Measurements from ENCODE around the gene PRRX1. TPM values are rescaled to one million over a fixed set of nuclear protein-coding genes. Genes with fewer than 3 reads are reported as not detected.

PRRX1 gene
- total and polyA plus RNA-seq, 8 donors = 1.0 to 11.6 (median 2.3) TPM

DNA sequence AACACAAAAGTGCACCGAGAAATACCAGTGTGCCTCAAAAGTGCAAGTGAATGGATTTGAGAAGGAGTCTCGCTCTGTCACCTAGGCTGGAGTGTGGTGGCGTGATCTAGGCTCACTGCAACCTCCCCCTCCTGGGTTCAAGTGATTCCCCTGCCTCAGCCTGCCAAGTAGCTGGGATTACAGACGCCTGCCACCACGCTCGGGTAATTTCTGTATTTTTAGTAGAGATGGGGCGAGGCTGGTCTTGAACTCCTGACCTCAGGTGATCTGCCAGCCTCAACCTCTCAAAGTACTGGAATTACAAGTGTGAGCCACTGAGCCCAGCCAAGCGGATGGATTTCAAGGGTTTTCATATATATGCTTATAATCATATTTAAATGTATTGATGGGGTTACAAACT lies 35.8 kb downstream of the PRRX1 start:
- DNase-seq = no peak
- no peak for ATAC-seq
- TF ChIP-seq, protein P1, sequence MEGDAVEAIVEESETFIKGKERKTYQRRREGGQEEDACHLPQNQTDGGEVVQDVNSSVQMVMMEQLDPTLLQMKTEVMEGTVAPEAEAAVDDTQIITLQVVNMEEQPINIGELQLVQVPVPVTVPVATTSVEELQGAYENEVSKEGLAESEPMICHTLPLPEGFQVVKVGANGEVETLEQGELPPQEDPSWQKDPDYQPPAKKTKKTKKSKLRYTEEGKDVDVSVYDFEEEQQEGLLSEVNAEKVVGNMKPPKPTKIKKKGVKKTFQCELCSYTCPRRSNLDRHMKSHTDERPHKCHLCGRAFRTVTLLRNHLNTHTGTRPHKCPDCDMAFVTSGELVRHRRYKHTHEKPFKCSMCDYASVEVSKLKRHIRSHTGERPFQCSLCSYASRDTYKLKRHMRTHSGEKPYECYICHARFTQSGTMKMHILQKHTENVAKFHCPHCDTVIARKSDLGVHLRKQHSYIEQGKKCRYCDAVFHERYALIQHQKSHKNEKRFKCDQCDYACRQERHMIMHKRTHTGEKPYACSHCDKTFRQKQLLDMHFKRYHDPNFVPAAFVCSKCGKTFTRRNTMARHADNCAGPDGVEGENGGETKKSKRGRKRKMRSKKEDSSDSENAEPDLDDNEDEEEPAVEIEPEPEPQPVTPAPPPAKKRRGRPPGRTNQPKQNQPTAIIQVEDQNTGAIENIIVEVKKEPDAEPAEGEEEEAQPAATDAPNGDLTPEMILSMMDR (IDR thresholded peaks at IDR 0.05) = no peak
- intact Hi-C loops (cut with DNase I) = no loop called here
- H3K27me3 ChIP-seq = no peaks in the 10 kb centered on the region
- H3K4me3 ChIP-seq = no peak overlapping the region
- no peaks in the 10 kb centered on the region for H3K36me3 ChIP-seq
- H3K9me3 ChIP-seq = no peaks in the 10 kb centered on the region
- H3K27ac ChIP-seq = no peak overlapping the region
- H3K4me1 ChIP-seq = no peaks in the 10 kb centered on the region
- WGBS, 2 donors = 72 to 74% methylated on average over 8 of the region's 8 CpGs
- FAIRE-seq = no peak

DNA sequence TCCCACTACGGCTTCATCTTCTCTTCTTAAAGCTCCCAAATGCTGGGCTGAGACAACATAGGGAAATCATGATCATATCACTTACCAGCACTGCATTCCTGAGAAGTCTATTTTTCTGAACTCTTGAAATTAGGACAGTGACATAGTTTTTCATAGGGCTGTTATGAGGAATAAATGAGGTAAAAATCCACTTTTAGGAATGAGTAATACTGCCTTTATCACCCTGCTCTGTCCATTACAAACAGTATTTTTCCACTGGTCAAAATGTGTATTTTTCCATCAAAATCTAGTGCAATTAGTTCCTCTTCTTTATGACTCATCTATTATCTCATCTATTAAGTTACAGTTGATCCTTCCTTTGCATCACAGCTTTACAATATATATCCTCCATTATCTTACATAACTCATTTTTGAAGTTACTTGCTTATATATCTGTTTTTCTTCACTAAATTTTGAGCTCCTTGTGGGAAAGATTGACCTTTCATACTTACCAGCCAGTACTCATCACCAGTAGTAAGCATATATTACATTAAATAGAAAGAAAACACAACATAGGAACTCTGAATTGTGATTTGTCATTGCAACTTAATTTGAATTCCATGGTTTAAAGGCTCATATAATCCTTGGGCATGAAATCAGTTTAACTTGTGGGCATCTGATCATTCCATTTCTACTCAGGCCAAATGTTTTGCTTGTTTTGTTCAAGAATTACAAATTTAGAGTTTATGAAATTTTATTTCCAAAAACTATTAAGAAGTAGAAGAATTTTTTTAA lies 37.1 kb downstream of the PRRX1 start:
- Histone ChIP-seq H3K27ac (no peak overlapping the region), H3K4me1 (no peaks in the 10 kb centered on the region), H3K27me3 (no peaks in the 10 kb centered on the region), H3K9me3 (no peaks in the 10 kb centered on the region), H3K36me3 (no peaks in the 10 kb centered on the region), H3K4me3 (no peak overlapping the region)
- FAIRE-seq (no peak), ATAC-seq (no peak), DNase-seq (no peak)
- TF ChIP-seq, protein P1 (IDR thresholded peaks at IDR 0.05) = no peak
- WGBS, 2 donors = 74 to 89% methylated on average over 1 of the region's 1 CpG
- intact Hi-C loops (cut with DNase I) = no loop called here

DNA sequence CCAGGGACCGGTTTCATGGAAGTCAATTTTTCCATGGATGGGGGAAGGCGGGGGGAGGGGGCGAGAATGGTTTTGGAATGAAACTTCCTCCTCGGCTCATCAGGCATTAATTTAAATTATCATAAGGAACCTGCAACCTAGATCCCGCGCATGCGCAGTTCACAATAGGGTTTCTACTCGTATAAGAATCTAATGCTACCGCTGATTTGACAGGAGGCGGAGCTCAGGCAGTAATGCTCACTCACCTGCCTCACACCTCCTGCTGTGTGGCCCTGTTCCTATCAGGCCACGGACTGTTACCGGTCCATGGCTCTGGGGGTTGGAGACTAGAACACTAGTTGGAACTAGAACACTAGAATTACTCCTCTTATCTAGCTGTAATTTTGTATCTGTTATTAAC lies 38.0 kb downstream of the PRRX1 start:
- no peaks in the 10 kb centered on the region for H3K9me3 ChIP-seq
- no peaks in the 10 kb centered on the region for H3K27me3 ChIP-seq
- no peak overlapping the region for H3K4me3 ChIP-seq
- TF ChIP-seq, protein P1 (IDR thresholded peaks at IDR 0.05) = no peak
- FAIRE-seq (no peak), ATAC-seq (no peak), DNase-seq (no peak)
- H3K27ac ChIP-seq = no peak overlapping the region
- WGBS, 2 donors = 67 to 81% methylated on average over 12 of the region's 12 CpGs
- H3K36me3 ChIP-seq = no peaks in the 10 kb centered on the region
- no peaks in the 10 kb centered on the region for H3K4me1 ChIP-seq
- intact Hi-C loops (cut with DNase I) = no loop called here

DNA sequence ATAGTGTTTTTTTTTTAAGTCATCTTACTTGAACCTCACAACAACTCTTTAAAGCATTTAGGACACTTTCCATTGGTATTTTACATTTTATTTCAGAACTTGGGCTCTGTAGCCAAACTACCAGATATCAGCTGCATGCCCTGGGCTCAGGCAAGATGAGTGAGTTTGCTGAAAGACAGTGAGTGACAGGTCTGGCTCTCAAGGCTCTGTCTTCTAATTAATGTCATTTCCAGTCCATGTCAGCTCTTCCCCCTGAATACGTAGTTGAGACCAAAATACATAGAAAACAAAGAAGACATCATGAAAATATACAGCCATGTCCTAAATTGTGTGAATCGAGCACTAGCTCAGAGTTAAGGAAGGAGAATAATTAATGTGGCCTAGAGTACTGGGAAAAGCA lies 39.7 kb downstream of the PRRX1 start:
- Histone ChIP-seq H3K9me3 (no peaks in the 10 kb centered on the region), H3K27me3 (no peaks in the 10 kb centered on the region), H3K4me3 (no peak overlapping the region), H3K36me3 (no peaks in the 10 kb centered on the region), H3K27ac (no peak overlapping the region), H3K4me1 (no peaks in the 10 kb centered on the region)
- FAIRE-seq (no peak), ATAC-seq (no peak), DNase-seq (no peak)
- intact Hi-C loops (cut with DNase I) = no loop called here
- TF ChIP-seq, protein P1 (IDR thresholded peaks at IDR 0.05) = no peak
- 72 to 73% methylated on average over 2 of the region's 2 CpGs for WGBS, 2 donors

DNA sequence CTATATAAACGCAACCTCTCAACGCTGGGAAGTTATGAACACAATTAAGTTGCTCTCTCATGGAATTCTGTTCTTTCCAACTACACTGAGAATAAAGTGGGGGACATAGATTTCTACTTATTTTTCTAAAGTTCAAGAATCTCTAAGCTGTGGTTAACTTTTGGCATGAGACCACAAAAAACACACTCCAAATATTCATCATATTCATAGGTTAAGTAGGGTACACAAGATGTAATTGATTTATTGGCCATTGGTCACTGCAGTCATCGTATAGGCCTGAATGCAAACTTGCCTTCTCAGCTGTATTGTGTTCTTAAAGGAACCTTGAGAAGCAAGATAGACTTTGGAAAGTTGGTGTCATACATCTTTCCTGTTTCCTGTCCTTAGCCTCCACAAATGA lies 40.3 kb downstream of the PRRX1 start:
- ATAC-seq (no peak), DNase-seq (no peak), FAIRE-seq (no peak)
- no peak overlapping the region for H3K4me3 ChIP-seq
- TF ChIP-seq, protein P1 (IDR thresholded peaks at IDR 0.05) = no peak
- H3K36me3 ChIP-seq = no peaks in the 10 kb centered on the region
- 81 to 85% methylated on average over 3 of the region's 3 CpGs for WGBS, 2 donors
- no peak overlapping the region for H3K27ac ChIP-seq
- no peaks in the 10 kb centered on the region for H3K4me1 ChIP-seq
- no peaks in the 10 kb centered on the region for H3K27me3 ChIP-seq
- intact Hi-C loops (cut with DNase I) = no loop called here
- H3K9me3 ChIP-seq = no peaks in the 10 kb centered on the region
